ENCODE measurements around the gene QSER1. TPM values are rescaled to one million over a fixed set of nuclear protein-coding genes. Genes with fewer than 3 reads are reported as not detected.

Gene QSER1
- total RNA-seq, 1 experiment from 2014 or later: 74.0 TPM

- TF ChIP-seq STAT6 (CRISPR knock-in tag; conservative IDR thresholded peaks at IDR 0.05; ENCODE audit: low read depth): no peak
- TF ChIP-seq ZBTB21 (CRISPR knock-in tag; IDR thresholded peaks at IDR 0.05; ENCODE audit: borderline replicate concordance): peak; percentile 79; the same call in 1 of the 2 replicates
- TF ChIP-seq RORB (CRISPR knock-in tag; IDR thresholded peaks at IDR 0.05): no peak
- TF ChIP-seq FOXP1 (CRISPR knock-in tag; IDR thresholded peaks at IDR 0.05; ENCODE audit: borderline replicate concordance): peak; percentile 81; the same call in 1 of the 2 replicates
- TF ChIP-seq TEAD4 (CRISPR knock-in tag; IDR thresholded peaks at IDR 0.05): 0 out of 2 replicates have a peak, but pooled peaks have one; percentile 22
- TF ChIP-seq NFATC4 (CRISPR knock-in tag; IDR thresholded peaks at IDR 0.05): no peak
- no peak for TF ChIP-seq ELF4 (CRISPR knock-in tag; IDR thresholded peaks at IDR 0.05; ENCODE audit: low read depth)
- no peak; the same call in 1 of the 2 replicates for TF ChIP-seq ETV6 (CRISPR knock-in tag; IDR thresholded peaks at IDR 0.05)
- TF ChIP-seq SOX15 (CRISPR knock-in tag; IDR thresholded peaks at IDR 0.05): no peak
- peak; percentile 81; the same call in 1 of the 2 replicates for TF ChIP-seq E2F5 (CRISPR knock-in tag; IDR thresholded peaks at IDR 0.05)
- TF ChIP-seq HMGXB4 (CRISPR knock-in tag; IDR thresholded peaks at IDR 0.05): no peak; the same call in 1 of the 2 replicates
- no peak for TF ChIP-seq AFF4 (CRISPR knock-in tag; IDR thresholded peaks at IDR 0.05; ENCODE audit: borderline replicate concordance)
- peak; percentile 78 for TF ChIP-seq GABPB1 (CRISPR knock-in tag; IDR thresholded peaks at IDR 0.05)
- TF ChIP-seq EMX1 (CRISPR knock-in tag; IDR thresholded peaks at IDR 0.05): no peak
- TF ChIP-seq ZNF671 (CRISPR knock-in tag; IDR thresholded peaks at IDR 0.05): no peak
- TF ChIP-seq NFYB (CRISPR knock-in tag; conservative IDR thresholded peaks at IDR 0.05; ENCODE audit: low read depth): peak; percentile 70
- TF ChIP-seq GRHL2 (CRISPR knock-in tag; IDR thresholded peaks at IDR 0.05; ENCODE audit: insufficient replicate concordance, severe bottlenecking): no peak
- no peak for TF ChIP-seq ZNF532 (CRISPR knock-in tag; IDR thresholded peaks at IDR 0.05; ENCODE audit: borderline replicate concordance)
- peak; percentile 59 for TF ChIP-seq CREM (CRISPR knock-in tag; IDR thresholded peaks at IDR 0.05)
- TF ChIP-seq ZNF416 (CRISPR knock-in tag; IDR thresholded peaks at IDR 0.05): no peak
- no peak for TF ChIP-seq IRF2 (CRISPR knock-in tag; IDR thresholded peaks at IDR 0.05; ENCODE audit: borderline replicate concordance, low read depth)
- no peak for TF ChIP-seq ZNF317 (CRISPR knock-in tag; IDR thresholded peaks at IDR 0.05; ENCODE audit: borderline replicate concordance, low read depth)
- TF ChIP-seq PREB (CRISPR knock-in tag; IDR thresholded peaks at IDR 0.05; ENCODE audit: borderline replicate concordance): no peak
- no peak for TF ChIP-seq SMAD4 (CRISPR knock-in tag; IDR thresholded peaks at IDR 0.05)
Observed at GRCh38 chr11:33015621-33016551, 123.3 kb downstream of the QSER1 start, which contains the start of gene DEPDC7 (continued).
